IPS-NIHi7 (cell line): ENCODE results near the gene MMUT.
"Not testable (repeated sequence)": the region's sequence is repeated elsewhere in the genome, so short reads cannot be mapped to it uniquely, and the experiment has no call there.

ENCODE experiments used
- DNase-seq: peaks from one replicate; pipeline ENCODE4 v3.0.0; 2012; ENCODE audit warnings: mixed read lengths; ENCODE audit errors: extremely low spot score

MMUT gene

GRCh38 chr6:49423817-49424216, 39.2 kb downstream of the MMUT start:
- no peak for DNase-seq

DNA sequence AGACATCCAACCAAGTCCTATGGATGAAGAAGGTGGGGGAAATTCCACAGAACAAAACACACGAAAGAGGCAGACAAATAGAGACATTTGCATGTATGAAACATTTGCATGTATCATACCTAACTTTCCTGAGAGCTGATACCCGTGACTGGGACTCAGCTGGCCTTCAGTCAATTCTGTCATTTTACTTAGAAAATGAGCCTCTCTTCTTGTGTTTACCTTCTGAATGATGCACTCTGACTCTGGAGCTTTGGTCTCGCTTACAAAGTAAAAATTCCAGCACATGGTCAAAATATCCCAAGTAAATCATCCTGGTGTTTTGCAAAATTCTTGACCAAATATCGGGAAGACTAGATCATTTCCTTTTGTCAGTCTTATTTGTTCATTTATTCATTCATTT, 46.9 kb downstream of the MMUT start:
- DNase-seq, result no peak

DNA sequence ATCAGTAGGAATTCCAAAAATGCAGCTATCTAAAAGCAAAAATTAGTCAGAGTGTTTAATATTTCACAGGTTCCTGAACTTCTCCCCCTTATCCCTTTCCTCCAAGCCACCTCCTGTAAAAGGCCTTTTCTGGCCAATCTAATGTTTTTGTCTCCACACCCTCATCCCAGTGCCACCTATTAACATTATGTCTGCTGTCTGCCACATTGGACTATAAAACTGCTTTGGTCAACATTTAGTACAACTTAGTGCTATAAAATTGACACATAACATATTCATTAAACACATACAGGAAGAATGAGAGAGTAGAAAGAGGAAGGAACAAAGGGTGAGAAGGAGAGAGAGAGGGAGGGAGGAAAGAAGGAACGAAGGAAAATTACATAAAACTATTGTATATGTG, 47.7 kb downstream of the MMUT start:
- DNase-seq, result no peak

GRCh38 chr6:49410564-49410963, 52.5 kb downstream of the MMUT start:
- no peak for DNase-seq

- peak; percentile 63 for DNase-seq
Observed at GRCh38 chr6:49409951-49410542, 53.0 kb downstream of the MMUT start.

- DNase-seq, result no peak
Observed at GRCh38 chr6:49406250-49406970, 56.6 kb downstream of the MMUT start.

DNA sequence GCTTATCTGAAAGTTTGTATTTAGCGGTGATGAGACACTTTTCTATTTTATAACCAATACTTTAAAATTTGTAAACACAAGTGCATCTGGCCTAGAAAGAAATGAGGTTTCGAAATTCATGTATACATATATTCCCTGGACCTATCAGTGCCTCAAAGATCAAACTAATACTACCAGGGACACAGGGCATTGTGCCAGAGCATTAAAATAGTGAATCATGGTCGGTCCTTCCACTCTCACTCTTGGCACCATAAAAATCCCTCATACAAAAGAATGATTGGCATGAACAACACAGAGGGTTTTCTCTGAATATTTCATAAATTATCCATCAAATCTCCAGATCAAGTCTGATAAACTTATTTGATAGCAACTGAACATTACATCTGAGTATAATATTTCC, 62.0 kb downstream of the MMUT start:
- no peak for DNase-seq

GRCh38 chr6:49386667-49387508, 76.2 kb downstream of the MMUT start:
- DNase-seq, result not testable (repeated sequence)

GRCh38 chr6:49384904-49385303, 78.1 kb downstream of the MMUT start:
- DNase-seq, result no peak
